NCI-H2107 treated with DMSO at 0.1 percent for 48 hours (cell line): ENCODE measurements around the gene GABRR2.
A peak's percentile ranks its signal among the peaks of the same experiment; 100 is the strongest.

Experiments used
- DNase-seq: peaks from one replicate; lab custom pipeline; 2025; ENCODE audit not compliant: unreplicated experiment; lab: John Stamatoyannopoulos, UW

Gene GABRR2

GRCh38 chr6:89215391-89215790, 99.7 kb downstream of the GABRR2 start:
- DNase-seq: no peak

- DNase-seq: no peak
These were observed 100.9 kb downstream of the GABRR2 start for GRCh38 chr6:89214197-89214596.

- DNase-seq: no peak
These were observed 102.6 kb downstream of the GABRR2 start for GRCh38 chr6:89212472-89212871.

- peak; percentile 43 for DNase-seq
These were observed 105.6 kb downstream of the GABRR2 start for GRCh38 chr6:89209457-89209856.

GRCh38 chr6:89208551-89208950, 106.5 kb downstream of the GABRR2 start:
- no peak for DNase-seq
